NK-92 treated with Interleukin-12 subunit alpha and Interleukin-12 subunit beta, amount 100 ng/mL, for 24 hours (cell line): ENCODE results near the gene BICRA.
"Not testable (repeated sequence)": the region's sequence is repeated elsewhere in the genome, so short reads cannot be mapped to it uniquely, and the experiment has no call there.

Experiments used
- DNase-seq: peaks from one replicate; lab custom pipeline; 2025; lab: John Stamatoyannopoulos, UW

Gene BICRA

DNA sequence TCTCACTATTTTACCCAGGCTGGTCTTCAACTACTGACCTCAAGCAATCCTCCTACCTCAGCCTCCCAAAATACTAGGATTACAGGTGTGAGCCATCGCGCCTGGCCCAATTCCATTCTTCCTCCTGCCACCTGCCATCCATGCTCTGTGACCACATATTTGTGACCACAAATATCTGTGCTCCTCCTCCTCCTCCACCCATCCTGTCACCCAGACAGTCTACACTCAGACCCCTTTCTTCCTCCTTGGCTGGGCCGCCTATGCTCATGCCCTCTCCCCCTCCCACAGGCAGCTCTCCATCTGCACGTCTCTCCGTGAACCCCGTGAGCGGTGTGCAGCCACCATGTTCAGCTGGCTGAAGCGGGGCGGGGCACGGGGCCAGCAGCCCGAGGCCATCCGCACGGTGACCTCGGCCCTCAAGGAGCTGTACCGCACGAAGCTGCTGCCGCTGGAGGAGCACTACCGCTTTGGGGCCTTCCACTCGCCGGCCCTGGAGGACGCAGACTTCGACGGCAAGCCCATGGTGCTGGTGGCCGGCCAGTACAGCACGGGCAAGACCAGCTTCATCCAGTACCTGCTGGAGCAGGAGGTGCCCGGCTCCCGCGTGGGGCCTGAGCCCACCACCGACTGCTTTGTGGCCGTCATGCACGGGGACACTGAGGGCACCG lies 107.5 kb downstream of the BICRA start:
- no peak for DNase-seq

DNA sequence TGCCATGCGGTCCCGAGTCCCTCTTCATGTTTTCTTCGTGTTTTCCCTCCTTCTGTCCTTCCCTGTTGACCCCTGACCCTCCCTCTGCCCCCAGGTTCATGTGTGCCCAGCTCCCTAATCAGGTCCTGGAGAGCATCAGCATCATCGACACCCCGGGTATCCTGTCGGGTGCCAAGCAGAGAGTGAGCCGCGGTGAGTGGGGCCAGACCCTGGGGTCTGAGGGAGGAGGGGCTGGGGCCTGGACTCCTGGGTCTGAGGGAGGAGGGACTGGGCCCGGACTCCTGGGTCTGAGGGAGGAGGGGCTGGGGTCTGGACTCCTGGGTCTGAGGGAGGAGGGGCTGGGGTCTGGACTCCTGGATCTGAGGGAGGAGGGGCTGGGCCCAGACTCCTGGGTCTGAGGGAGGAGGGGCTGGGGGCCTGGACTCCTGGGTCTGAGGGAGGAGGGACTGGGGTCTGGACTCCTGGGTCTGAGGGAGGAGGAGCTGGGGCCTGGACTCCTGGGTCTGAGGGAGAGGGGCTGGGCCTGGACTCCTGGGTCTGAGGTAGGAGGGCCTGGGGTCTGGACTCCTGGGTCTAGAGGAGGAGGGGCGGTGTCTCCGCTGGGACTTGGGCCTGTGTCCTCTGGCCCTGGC lies 109.6 kb downstream of the BICRA start:
- DNase-seq, result not testable (repeated sequence)

DNA sequence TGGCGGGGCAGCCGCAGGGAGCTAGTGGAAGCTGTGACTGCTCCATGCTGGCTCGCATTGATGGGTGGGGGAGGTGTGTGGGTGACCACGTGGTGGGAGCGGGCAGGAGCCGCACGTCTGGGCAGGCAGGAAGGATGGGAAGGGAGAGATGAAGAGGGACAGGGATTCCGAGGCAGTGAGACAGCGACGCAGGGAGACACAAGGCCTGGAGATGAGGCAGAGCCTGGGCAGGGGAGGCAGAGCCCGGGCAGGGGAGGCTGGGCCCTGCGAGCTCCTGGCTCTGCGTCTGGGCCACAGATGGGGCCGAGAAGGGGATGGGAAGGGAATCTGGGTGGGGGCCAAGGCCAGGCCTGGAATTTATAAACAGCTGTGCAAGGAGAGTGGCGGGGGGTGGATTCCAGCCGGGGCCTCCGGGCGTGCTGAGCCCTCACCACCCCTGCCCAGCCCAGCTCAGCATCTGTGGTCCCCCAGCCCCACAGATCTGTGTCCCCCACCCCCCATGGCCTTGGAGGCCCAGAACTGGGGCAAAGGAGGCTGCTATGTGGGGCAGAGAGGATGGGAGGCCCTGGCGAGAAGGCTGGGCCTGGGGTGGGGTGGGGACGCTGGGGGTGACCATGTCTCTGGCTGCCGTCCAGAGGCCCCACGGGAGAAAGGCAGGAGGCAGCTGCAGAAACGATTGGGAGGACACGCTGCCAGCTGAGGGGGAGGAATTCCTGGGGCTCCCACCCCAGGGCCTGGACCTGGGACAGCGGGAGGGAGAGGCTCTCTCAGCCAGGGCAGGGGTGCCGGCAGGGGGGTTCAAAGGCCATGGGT lies 110.3 kb downstream of the BICRA start:
- no peak for DNase-seq

DNA sequence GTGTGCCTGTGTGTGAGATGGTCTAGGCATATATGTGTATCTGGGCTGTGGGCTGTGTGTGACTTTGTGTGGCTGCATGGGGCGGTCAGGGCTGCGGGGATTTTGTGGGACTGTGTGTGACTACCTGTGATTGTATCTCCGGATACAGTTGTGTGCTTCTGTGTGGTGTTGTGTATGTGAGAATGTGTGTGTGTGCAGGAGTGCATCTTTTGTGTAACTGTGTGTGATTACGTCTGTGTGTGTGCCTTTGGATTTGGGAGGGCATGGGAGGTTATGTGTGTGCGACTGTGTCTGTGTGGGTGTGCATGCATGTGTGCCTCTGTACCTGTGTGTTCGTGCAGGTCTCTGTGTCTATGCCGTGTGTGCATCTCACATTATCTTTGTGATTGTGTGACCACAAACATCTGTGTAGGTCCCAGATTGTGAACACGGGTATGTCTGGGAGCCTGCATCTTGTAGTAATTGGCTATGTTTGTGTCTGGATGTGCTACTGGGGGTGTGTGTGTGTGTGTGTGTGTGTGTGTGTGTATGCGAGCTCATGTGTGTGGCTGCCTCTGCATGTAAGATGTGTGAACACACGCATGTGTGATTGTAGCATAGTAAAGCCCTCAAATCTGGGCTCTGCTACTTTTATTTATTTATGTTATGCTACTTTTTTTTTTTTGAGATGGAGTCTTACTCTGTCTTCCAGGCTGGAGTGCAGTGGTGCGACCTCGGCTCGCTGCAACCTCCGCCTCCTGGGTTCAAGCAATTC lies 111.9 kb downstream of the BICRA start:
- DNase-seq, result no peak

DNA sequence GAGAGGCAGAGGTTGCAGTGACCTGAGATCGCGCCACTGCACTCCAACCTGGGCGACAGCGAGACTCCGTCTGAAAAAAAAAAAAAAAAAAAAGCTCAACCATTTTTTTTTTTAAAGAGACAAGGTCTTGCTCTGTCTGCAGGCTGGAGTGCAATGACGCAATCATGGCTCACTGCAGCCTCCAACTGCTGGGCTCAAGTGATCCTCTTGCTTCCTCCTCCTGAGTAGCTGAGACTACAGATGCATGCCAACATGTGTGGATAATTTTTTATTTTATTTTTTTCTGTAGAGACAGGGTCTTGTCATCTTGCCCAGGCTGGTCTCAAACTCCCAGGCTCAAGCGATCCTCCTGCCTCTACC lies 114.6 kb downstream of the BICRA start:
- no peak for DNase-seq

DNA sequence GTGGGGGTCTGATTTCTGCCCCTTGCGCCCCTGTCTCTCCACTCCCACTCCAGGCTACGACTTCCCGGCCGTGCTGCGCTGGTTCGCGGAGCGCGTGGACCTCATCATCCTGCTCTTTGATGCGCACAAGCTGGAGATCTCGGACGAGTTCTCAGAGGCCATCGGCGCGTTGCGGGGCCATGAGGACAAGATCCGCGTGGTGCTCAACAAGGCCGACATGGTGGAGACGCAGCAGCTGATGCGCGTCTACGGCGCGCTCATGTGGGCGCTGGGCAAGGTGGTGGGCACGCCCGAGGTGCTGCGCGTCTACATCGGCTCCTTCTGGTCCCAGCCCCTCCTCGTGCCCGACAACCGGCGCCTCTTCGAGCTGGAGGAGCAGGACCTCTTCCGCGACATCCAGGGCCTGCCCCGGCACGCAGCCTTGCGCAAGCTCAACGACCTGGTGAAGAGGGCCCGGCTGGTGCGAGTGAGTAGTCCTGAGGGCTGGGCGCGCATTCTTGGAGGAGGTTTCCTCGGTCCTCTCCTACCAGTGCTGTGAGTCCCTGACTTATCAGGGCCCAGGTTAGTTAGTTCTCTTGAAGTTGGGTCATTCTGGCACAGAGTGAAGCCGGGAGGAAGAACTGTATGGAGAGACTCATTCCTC lies 116.9 kb downstream of the BICRA start:
- DNase-seq, result no peak

DNA sequence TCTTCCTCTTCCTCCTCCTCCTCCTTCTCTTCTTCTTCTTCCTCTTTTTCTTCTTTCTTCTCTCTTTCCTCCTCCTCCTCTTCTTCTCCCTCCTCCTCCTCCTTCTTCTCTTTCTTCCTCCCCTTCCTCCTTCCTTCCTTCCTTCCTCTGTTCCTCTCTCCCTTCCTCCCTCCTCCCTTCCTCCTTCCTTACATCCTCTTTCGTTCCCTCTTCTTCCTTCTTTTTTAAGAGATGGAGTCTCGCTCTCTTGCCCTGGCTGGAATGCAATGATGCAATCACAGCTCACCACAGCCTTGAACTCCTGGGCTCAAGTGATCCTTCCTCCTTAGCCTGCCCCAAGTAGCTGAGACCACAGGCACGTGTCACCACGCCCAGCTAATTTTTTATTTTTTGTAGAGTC lies 117.5 kb downstream of the BICRA start:
- DNase-seq, result no peak

DNA sequence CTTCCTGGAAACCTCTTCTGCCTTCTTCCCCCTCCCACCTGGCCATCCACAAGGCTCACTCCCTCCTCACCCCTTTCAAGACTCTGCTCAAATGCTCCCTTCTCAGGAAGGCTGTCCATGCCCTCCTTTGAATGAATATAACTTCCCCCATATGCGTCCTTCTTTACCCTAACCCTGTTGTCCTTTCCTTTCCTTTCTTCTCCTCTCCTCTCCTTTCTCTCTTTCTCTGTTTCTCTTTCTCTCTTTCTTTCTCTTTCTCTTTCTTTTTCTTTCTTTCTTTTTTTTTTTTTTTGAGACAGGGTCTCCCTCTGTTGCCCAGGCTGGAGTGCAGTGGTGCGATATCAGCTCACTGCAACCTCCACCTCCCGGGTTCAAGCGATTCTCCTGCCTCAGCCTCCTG lies 119.4 kb downstream of the BICRA start:
- DNase-seq, result not testable (repeated sequence)

DNA sequence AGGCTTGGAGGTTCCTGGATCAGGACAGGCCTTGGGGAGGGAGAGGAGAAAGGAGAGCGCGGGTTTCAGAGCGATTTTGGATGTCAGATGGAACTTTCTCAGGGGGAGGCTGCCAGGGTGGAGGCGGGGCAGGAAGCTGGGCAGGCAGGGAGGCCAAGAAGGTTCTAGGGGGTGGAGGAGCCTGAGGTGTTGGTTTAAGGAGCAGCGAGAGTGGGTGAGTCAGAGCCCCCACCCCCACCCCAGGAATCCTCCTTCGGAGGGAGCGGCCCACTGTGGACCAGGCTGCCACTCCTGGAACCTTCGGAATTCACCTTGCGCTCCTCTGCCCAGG lies 120.5 kb downstream of the BICRA start:
- DNase-seq, result no peak

DNA sequence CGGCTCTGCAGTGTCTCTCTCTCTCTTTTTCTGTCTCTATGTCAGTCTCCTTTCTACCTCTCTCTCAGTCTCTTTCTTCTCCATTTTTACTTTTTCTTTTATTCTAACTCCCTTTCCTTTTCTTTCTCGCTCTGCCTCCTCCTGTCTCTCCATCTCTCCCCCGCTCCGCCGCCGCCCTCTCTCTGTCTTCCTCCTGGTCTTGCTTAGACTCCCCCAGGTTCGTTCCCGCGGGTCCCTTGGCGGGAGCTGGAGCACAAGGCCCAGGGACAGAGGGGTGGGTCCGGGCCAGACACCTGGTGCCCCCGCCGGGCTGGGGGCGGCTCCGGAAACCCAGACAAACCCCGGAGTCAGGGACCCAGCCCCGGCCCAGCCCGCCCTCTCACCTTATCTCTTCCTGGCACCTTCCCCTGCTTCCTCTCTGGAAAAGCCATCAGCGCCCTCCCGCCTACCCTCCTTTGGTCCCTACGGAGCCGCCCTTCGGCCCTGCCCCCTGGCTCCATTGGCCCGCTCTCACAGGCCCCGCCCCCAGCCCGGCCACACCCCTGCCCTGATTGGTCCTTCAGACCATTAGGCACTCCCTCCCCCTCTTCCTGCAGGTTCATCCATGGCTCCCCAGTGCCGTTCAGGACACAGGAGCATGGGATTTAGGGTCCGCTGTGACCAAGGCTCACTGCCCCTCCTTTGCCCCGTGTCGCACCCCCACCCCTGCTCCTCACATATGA lies 121.0 kb downstream of the BICRA start:
- DNase-seq, result no peak

DNA sequence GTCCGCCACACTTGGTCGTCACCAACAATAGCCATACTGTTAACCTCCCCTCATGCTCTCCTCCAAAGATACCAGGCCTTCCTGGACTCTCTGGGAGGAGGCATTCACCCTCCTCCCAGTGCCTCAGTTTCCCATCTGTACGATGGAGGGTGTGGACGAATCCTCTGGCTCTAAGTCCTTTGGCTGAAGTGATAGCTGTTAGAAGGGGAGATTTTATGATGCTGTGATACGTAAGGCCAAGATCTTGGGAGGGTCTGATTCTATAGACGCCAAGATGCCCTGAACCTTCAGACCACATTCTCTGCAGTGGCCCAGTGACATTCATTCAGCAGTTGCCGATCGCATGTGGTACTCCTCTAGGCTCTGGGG lies 121.6 kb downstream of the BICRA start:
- no peak for DNase-seq

DNA sequence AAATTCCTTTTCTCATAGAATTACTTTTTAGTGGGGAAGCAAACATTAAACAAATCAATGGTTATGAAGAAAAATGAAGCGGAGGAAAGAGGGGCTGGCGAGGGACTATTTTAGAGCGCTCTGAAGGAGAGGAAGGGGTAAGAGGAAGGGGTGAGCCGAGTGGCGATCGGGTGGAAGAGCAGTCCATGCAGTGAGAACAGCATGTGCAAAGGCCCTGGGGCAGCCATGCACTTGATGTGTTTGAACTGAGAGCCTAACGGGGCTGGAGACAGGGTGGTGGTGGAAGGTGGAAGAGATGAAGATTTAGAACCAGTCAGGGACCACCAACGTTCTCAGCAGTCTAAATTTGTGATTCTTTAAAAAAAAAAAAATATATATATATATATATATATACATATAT lies 122.0 kb downstream of the BICRA start:
- no peak for DNase-seq

DNA sequence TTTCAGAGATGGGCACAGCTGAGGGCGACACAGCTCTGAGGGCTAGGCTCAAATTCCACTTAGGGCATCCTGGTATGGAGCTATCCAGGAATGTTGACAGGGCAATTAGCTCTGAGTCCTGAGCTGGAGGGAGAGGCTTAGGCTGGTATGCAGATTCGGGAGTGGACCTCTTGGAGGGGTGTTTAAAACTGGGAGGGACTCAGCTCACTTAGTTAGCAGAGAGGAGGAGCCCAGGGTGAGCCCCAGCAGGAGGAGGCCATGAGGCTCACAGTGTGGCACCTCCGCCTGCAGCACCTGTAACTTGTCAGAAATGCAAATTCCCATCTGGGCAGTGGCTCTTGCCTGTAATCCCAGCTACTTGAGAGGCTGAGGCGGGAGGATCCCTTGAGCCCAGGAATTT lies 126.2 kb downstream of the BICRA start:
- no peak for DNase-seq

DNA sequence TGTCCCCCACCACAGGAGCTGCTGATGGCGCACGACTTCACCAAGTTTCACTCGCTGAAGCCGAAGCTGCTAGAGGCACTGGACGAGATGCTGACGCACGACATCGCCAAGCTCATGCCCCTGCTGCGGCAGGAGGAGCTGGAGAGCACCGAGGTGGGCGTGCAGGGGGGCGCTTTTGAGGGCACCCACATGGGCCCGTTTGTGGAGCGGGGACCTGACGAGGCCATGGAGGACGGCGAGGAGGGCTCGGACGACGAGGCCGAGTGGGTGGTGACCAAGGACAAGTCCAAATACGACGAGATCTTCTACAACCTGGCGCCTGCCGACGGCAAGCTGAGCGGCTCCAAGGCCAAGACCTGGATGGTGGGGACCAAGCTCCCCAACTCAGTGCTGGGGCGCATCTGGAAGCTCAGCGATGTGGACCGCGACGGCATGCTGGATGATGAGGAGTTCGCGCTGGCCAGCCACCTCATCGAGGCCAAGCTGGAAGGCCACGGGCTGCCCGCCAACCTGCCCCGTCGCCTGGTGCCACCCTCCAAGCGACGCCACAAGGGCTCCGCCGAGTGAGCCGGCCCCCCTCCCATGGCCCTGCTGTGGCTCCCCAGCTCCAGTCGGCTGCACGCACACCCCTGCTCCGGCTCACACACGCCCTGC lies 132.1 kb downstream of the BICRA start:
- DNase-seq, result no peak

DNA sequence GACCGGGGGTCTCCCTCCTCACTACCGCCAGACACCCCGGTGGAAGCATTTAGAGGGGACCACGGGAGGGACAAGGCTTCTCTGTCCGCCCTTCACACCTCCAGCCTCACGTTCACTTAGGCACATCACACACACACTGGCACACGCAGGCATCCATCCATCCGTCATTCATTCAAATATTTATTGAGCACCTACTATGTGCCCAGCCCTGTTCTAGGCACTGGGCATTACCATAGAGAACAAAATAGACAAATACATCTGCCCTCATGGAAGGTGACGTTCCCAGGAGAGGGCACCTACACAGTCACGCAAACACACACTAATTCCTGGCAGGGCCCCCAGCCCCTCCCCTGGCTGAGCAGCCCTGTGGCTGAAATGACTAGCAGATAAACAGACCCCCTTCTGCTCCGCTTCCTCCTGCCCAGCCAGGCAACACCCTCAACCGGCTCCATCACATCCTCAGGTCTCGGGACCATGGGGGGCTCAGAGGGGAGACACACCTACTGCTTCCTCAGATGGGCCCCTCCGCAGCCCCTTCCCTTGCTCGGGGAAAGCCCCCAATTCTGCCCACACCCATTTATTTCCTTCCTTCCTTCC lies 132.7 kb downstream of the BICRA start:
- DNase-seq, result no peak

DNA sequence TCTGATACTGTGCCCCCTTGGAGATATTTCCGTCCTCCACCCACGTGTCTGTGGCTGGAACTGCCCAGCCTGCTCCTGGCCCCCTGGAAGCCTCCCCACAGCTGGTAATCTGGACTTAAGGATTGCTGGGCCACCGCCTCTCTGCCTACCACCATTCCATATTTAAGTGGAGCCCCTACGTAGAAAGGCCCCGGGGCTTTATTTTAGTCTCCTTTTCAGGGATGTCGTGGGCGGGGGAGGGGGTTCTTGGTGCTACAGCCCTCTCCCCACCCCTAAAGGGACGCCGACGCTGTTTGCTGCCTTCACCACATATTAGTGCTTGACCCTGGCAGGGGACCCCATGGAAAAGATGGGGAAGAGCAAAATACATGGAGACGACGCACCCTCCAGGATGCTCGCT lies 133.7 kb downstream of the BICRA start:
- DNase-seq, result no peak

DNA sequence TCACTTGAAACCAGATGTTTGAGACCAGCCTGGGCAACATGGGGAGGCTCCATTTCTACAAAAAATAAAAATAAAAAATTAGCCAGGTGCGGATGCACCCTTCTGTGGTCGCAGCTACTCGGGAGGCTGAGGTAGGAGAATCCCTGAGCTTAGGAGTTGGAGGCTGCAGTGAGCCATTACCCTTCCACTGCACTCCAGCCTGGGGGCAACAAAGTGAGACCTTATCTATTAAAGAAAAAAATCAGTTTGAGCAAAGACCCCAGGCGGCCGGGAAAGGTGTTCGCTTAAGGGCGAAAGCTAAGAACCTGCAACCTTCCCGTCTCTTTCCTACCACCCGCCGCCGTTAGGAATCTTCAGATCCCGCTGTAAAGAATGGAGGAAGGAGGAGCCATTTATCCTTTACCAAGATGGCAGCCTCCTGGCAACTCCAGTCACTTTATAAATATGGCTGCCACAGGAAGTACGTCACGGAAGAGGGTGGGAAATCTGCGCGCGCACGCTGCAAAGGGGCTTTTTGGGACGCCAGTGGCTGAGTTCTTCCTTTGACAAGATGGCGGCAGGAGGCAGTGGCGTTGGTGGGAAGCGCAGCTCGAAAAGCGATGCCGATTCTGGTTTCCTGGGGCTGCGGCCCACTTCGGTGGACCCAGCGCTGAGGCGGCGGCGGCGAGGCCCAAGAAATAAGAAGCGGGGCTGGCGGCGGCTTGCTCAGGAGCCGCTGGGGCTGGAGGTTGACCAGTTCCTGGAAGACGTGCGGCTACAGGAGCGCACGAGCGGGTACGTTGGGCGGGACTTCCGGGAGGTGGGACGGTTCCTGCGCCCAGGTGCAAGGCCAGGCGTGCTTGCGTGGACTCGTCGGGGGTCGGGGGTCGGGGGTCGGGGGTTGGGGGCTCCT lies 136.3 kb downstream of the BICRA start, which contains the start of gene NOP53:
TSS of gene NOP53 (plus strand) at position 537 of the 892 bp plus-strand sequence. CDS start at position 551, 14 bp downstream.
- DNase-seq, result peak; percentile 87

DNA sequence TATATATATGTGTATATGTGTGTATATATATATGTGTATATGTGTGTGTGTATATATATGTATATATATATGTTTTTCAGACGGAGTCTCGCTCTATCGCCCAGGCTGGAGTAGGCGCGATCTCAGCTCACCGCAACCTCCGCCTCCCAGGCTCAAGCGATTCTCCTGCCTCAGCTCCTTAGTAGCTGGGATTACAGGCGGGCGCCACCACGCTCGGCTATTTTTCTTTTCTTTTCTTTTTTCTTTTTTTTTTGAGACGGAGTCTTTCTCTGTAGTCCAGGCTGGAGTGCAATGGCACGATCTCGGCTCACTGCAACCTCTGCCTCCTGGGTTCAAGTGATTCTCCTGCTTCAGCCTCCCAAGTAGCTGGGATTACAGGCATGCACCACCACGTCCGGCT lies 137.2 kb downstream of the BICRA start:
- DNase-seq, result not testable (repeated sequence)

DNA sequence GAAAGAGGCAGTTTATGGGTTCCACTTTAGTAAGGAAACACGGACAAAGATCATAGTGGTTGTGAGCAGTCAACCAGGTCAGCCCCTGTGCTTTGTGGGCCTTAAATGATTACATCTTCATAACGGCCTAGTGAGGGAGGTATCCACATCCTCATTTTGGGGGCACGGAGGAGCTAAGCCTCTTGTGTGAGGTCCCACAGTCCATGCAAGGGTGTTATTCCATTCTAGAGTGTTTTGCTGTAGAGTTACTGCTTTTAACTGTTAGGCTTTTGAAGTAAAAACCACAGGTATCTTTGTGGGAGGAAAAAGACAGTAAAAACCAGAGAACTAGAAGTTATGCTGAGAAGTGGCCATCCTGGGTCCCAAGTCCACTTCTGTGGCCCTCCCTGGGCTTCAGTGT lies 140.4 kb downstream of the BICRA start:
- DNase-seq, result no peak
